H54 (cell line): ENCODE data around the gene RAD23A.
A peak's percentile ranks its signal among the peaks of the same experiment; 100 is the strongest.
"Not testable (repeated sequence)": the region's sequence is repeated elsewhere in the genome, so short reads cannot be mapped to it uniquely, and the experiment has no call there.

ENCODE experiments used
- DNase-seq: peaks from one replicate; pipeline ENCODE4 v3.0.0; 2011; ENCODE audit warnings: low spot score, mixed read lengths; ENCODE audit not compliant: insufficient read length
- FAIRE-seq: peaks from 3 replicates; lab custom pipeline; 2011; peaks lifted over from hg19 to GRCh38; lab: Jason Lieb, UNC
- POLR2A ChIP-seq: IDR thresholded peaks from 2 replicates; pipeline ENCODE4 v1.6.1; 2011; ENCODE audit warnings: low read depth, mild to moderate bottlenecking, low read length

RAD23A gene

DNA sequence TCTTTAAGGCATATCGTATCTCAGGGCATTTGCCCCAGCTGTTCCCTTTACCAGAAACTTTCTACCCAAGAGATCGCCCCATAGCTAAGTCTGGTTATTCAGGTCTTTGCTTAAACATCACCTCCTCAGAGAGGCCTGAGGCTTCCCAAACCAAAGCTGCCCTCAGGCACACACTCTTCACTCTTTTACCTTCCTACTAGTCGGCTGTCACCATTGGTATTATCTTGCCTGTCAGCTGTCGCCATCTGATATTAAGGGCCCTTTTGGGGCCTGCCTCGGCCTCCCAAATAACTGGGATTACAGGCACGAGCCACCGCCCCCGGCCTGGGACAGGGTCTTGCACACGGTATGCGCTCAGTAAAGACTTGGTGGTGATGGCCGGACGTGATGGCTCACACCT is 10.3 kb downstream of the RAD23A start:
- TF ChIP-seq POLR2A, result no peak
- FAIRE-seq, result no peak
- DNase-seq, result no peak

DNA sequence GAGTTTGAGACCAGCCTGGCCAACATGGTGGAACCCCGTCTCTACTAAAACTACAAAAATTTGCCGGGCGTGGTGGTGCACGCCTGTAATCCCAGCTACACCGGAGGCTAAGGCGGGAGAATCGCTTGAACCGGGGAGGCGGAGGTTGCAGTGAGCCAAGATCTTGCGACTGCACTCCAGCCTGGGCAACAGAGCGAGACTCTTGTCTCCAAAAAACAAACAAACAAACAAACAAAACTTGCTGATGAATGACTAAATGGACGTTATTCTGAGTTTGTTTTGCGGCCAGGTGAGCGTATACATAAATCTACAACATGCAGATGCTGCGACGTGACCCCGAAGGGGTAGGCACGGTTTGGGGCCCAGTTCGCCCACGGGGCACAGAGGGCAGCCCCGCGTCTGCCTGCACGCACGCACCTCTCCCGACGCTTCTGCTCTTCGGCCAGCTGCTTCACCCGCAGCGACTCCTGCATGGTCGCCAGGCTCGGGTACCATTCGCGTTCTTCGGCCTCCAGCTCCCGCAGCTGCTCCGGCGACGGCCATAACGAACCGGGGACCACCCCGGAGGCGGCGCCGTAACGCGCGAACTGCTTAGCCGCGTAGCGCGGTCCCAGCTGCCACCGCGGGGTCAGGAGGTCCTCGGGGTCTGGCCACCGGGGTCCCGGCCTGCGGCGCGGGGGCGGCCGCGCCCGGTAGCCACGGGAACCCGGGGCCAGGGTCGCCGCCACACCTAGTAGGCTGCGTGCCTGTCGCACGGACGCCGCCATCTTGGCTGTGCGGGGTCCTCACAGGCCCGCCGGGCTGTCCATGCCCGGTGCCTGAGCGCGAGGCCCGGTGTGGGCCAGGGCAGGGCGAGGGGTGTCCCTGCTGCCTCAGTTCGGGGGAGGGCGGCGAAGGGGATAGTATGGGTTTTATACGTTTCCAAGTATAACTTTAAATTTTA is 11.1 kb downstream of the RAD23A start, which contains the start of gene GADD45GIP1:
TSS of gene GADD45GIP1 (minus strand) at position 778 of the 943 bp plus-strand sequence. CDS start at position 767, 11 bp downstream.
- FAIRE-seq (no peak), DNase-seq (no peak)
- peak; percentile 85 for TF ChIP-seq POLR2A

DNA sequence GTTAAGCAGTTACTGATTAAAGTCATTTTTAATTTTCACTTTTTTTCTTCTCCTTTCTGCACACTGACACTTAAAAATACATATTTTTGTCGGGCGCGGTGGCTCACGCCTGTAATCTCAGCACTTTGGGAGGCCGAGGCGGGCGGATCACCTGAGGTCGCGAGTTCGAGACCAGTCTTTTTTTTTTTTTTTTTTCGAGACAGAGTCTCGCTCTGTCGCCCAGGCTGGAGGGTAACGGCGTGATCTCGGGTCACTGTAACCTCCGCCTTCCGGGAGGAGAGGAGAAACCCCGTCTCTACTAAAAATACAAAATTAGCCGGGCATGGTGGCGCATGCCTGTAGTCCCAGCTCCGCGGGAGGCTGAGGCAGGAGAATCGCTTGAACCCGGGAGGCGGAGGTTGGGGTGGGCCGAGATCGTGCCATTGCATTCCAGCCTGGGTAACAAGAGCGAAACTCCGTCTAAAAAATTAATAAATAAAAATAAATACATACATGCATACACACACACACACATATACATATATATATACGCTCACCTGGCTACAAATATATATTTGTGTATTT is 11.8 kb downstream of the RAD23A start:
- not testable (repeated sequence) for FAIRE-seq, DNase-seq

DNA sequence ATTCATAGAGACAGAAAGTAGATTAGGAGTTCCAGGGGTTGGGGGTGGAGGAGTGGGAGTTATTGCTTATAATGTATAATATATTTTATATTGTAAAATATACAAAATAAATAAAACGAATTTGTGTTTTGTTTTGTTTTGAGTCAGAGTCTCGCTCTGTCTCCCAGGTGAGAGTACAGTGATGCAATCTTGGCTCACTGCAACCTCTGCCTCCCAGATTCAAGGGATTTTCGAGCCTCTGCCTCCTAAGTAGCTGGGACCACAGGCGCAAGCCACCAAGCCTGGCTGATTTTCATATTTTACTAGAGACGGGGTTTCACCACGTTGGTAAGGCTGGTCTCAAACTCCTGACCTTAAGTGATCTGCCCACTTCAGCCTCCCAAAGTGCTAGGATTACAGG is 13.8 kb downstream of the RAD23A start:
- TF ChIP-seq POLR2A, result no peak
- FAIRE-seq (no peak), DNase-seq (no peak)

DNA sequence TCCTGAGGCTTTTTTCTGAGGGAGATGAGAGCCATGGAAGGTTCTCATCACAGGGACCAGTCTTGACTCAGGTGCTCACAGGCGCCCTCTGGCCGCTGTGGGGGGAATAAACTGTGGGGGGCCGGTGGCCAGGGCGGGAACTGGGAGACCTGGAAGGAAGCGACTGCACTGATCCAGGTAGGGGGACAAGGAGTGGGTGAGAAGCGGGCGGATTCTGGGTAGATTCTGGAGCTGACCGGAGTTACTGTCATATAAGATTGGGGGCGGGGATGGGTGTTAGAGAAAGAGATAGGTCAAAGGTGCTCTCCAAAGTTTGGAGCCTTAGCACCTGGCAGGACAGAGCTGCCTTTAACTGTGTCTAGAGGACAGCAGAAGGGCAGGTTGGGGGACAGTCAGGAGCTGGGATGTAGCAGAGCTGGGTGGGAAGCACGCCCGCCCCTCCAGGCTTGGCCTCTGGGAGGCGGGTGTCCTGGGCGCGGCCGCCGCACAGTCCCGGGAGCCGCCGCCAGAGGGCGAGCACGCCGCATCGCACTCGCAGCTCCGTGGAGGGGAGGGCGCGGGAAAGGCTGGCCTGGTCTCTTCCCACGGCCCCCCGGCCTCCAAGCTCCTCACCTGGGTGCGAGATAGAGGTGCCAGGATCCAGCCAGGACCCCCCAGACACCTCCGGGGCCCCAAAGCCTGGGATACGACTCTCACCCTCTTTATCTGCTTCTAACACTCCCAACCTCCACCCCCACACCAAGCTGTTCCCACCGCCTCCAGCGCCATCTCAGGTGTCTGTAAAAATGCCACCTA is 19.6 kb downstream of the RAD23A start:
- DNase-seq (peak; percentile 83), FAIRE-seq (no peak)
- 0 out of 2 replicates have a peak, but pooled peaks have one; percentile 11 for TF ChIP-seq POLR2A

DNA sequence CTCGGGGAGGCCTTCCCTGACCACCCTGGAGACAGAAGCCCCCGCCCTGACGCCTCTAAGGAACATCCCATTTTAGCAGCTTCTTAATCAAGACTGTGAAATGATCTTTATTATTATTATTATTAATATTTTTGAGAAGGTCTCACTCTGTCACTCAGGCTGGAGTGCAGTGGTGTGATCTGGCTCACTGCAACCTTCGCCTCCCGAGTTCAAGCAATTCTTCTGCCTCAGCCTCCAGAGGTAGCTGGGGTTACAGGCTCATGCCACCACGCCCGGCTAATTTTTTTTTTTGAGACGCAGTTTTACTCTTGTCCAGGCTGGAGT is 20.1 kb downstream of the RAD23A start:
- DNase-seq (no peak), FAIRE-seq (no peak)
- TF ChIP-seq POLR2A, result no peak

DNA sequence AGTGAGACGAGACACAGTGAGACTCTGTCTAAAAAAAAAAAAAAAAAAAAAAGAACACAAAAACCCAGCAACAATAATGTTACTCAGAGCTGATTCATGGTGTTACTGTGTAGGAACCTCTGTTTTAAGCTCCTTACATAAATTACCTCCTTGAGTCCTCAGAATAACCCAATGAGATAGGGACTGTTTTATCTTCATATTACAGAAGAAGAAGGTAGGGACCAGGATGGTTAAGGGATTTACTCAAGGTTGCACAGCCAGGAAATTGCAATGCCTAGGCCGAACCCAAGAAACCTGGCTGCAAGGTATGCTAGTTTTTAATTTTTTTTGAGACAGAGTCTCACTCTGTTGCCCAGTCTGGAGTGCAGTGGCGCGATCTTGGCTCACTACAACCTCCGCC is 22.2 kb downstream of the RAD23A start:
- DNase-seq, result peak; percentile 35
- no peak for TF ChIP-seq POLR2A
- FAIRE-seq, result no peak

DNA sequence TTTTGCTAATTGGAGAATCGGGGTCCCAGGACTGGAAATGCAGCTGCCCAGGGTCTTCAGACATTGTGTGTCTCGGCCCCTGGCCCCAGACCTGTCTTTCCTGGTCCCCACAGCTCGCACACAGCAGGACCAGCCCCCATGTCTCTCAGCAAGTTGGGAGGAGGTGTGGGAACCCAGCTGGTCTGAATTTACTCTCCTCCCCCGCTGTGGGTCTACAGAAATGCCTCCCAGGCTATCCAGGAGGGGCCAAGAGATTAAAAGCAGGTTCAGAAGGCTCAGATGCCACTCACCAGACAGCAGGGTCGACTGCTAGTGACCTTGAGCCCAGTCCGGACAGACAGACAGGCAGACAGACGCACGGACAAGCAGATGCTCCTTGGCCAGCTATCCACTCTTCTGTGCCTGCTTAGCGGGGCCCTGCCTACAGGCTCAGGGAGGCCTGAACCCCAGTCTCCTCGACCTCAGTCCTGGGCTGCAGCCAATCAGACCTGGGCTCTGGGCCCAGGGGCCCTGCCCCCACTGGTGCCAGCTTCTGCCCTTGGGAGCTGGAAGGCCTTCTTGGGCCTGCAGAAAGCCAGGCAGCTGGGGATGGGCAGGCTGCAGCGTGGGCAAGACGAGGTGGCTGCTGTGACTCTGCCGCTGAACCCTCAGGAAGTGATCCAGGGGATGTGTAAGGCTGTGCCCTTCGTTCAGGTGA is 23.8 kb downstream of the RAD23A start, which contains the start of gene DAND5:
TSS of gene DAND5 (plus strand) at position 285 of the 697 bp plus-strand sequence. CDS start at position 370, 85 bp downstream.
- FAIRE-seq (no peak), DNase-seq (no peak)
- TF ChIP-seq POLR2A, result no peak

DNA sequence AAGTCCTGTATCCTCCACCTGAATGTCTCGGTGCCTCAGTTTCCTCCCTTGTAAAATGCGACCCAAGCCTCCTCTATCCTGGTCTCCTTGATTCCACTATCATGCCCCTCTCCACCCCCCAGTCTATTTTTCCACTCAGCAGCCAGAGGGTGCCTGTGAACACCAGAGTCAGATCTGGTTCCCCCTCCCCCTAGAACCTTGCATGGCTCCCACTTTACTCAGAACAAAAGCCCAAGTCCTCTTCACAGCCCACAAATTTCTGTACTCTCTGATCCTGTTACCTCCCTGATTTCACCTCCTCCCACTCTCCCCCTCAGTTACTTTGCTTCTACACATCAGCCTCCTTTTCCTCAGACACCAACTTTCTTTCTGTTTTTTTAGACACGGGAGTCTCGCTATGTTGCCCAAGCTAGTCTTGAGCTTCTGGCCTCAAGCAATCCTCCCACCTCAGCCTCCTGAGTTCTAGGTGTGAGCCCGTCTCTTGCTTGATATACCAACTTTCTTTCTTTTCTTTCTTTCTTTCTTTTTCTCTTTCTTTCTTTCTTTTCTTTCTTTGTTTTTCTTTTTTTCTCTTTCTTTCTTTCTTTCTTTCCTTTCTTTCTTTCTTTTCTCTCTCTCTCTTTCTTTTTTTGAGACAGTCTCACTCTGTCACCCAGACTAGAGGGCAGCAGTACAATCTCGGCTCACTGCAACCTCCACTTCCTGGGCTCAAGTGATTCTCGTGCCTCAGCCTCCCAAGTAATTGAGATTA is 24.6 kb downstream of the RAD23A start:
- FAIRE-seq (no peak), DNase-seq (no peak)
- no peak for TF ChIP-seq POLR2A

DNA sequence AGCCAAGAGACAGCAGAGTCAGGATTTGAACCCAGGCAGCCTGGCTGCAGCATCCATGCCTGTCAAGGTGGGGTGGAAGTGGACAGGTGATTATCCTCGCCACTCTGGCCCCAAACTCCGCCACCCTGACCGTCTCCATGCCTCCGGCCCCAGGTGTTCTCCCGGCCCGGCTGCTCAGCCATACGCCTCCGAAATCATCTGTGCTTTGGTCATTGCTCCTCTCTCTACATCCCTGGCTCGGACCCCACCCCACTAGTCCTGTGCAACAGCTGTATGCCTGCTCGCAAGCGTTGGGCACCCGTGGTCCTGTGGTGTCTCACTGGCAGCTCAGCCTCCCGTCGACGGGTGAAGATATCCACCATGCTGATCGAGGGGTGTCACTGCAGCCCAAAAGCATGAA is 27.6 kb downstream of the RAD23A start:
- no peak for DNase-seq
- TF ChIP-seq POLR2A, result no peak
- FAIRE-seq, result no peak

DNA sequence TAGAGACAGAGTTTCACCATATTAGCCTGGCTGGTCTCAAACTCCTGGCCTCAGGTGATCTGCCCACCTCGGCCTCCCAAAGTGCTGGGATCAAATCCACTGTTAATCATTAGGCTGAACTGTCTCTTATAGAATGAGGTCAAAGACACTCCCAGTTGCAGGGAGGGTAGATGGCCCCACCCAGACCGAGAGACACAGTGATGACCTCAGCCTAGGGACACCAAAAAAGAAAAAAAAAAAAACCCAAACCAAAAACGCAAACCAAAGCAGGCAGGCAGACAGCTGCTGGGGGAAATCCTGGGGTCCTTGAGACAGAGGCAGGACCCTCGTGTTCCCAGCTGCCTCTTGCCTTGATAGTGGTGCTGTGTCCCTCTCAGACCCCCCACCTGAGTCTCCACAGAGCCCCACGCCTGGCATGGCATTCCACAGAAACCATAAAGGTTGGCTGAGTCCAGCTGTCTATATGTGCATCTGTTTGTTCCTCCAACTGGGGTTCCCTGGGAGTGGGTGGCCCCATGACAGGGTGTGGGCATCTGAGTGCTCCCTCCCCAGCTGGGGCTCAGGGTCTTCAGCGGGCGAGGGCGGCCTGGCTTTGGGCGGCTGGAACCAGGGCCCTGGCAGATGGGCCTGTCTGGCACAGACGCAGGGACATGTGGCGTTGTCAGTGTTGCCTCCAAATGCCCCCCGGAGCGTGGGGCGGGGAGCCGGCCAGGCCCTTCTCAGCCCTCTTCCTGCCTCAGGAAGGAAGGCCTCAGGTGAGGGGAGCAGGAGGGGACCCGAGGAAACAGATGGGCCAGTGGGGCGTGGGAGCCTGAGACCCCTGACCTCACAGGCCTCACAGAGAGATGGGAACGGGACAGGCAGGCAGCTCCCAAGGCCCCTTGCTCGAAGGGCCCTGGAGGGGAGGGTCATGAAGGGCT is 28.9 kb downstream of the RAD23A start:
- DNase-seq (no peak), FAIRE-seq (no peak)
- no peak for TF ChIP-seq POLR2A
